HG03025 (cell line): Measurements from ENCODE around the gene STPG3.

Experiments
- ATAC-seq: cut with Tn5 transposase; IDR thresholded peaks from one replicate; pipeline ENCODE4 v1.9.1; 2021; ENCODE audit warnings: mild to moderate bottlenecking, moderate library complexity; ENCODE audit not compliant: unreplicated experiment, low FRiP score

The STPG3 gene

DNA sequence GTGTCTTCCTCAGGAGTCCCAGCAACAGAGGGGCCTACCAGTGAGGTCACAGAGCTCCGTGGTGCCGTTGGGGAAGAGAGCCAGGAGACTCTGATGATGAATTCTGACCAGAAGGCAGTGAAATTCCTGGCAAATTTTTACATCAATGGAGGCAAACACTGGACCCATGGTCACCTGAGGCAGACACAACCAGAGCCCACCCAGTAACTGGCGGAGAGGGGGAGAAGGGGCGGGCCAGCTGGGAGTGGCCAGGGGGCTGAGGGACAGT is at the start of gene STPG3:
Gene STPG3, plus strand, starts transcription at position 93 of the 268 bp plus-strand sequence. Its CDS starts 1 bp downstream, at position 94.
- no peak for ATAC-seq

GRCh38 chr9:137202966-137203365 is 48.1 kb upstream of the STPG3 start:
- no peak for ATAC-seq

- ATAC-seq: no peak
These were observed 46.4 kb upstream of the STPG3 start for GRCh38 chr9:137204731-137205125.

- ATAC-seq: no peak
These were observed 45.7 kb upstream of the STPG3 start, which contains the start of the genes NDOR1 and TMEM203 for GRCh38 chr9:137205126-137206069. Gene NDOR1 (plus strand): TSS chr9:137205700. CDS start chr9:137205778, 78 bp downstream. Gene TMEM203 (minus strand): TSS chr9:137205648. CDS start chr9:137205414, 234 bp downstream.

DNA sequence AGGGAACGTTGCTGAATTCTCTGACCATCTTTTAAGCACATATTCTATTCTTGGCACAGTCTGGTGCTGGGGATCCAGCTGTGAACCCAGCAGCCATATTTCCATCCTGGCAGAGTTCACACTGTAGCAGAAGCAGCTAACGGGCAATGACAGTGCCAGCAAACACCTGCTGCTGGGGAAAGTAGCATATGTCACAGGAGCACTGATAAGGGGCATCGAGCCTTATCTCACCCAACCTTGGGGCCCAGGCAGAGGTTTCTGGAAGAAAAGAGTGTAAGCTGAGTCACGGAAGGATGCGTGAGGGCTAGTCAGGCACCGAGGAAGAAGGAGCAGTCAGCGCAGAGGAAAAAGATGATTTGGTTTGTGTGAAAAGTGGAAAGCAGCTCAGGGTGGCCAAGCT is 44.5 kb upstream of the STPG3 start:
- no peak for ATAC-seq

DNA sequence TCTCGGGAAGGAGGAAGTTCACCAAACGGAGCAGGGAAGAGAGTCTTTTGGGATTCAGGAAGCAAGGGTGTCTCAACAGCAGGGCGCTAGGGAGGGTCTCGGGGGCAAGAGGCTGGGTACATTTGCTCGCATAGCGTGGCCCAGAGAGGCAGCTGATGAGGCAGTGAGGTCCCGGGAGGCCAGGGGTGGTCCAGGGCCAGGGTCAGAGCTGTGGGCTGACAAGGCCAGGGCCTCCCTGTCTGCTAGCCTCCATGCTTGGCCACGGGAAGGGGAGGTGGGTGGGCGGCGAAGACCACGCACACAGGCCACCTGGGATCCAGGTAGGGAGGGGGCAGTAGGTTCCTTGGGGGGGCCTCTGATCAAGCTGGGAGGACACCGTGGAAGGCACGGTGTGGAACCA is 39.6 kb upstream of the STPG3 start:
- ATAC-seq: no peak

DNA sequence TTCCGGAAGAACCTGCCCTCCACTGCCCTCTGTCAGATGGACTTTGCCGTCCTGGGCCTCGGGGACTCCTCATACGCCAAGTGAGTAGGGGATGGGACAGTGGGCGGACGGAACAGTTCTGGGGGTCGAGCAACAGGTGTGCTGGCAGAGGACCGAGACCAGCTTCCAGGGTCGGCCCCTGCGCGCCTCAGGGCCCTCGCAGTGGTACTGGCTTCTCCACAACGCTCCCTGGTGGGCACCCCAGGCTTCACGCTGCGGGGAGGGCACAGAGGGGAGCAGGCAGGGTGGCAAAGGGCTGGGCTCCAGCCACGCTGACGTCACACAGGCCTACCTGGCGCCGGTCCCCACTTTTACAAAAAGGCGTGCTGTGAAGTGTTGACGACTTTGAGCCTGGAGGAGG is 38.6 kb upstream of the STPG3 start:
- ATAC-seq: no peak

- no peak for ATAC-seq
These were observed 37.7 kb upstream of the STPG3 start for GRCh38 chr9:137213160-137214060.

GRCh38 chr9:137214620-137215019 is 36.5 kb upstream of the STPG3 start:
- no peak for ATAC-seq

DNA sequence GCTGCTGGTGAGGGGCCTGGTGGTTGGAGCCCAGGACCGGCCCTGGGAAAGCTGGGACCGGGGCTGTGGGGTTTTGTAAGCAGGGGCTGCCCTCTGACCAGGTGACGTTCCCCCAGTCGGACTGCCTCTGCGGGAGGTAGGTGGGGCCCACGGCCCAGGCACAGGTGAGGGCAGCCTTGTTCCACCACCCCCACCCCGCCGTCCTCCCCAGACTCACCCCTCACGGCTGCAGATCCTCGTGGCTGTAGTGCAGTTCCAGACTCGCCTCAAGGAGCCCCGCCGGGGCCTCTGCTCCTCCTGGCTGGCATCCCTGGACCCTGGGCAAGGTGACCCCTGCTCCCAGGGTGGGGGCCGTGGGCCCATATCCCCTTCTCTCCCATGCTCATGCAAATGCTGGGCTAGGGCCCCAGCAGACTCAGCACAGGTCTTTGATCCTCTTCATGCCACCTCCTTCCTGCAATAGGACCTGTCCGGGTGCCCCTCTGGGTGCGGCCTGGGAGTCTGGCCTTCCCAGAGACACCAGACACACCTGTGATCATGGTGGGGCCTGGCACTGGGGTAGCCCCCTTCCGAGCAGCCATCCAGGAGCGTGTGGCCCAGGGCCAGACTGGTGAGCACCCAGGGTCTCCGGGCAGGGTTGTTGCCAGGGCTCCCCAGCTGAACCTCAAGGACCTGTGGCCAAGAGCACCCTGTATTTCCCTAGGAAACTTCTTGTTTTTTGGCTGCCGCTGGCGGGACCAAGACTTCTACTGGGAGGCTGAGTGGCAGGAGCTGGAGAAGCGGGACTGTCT is 35.7 kb upstream of the STPG3 start:
- ATAC-seq: no peak

DNA sequence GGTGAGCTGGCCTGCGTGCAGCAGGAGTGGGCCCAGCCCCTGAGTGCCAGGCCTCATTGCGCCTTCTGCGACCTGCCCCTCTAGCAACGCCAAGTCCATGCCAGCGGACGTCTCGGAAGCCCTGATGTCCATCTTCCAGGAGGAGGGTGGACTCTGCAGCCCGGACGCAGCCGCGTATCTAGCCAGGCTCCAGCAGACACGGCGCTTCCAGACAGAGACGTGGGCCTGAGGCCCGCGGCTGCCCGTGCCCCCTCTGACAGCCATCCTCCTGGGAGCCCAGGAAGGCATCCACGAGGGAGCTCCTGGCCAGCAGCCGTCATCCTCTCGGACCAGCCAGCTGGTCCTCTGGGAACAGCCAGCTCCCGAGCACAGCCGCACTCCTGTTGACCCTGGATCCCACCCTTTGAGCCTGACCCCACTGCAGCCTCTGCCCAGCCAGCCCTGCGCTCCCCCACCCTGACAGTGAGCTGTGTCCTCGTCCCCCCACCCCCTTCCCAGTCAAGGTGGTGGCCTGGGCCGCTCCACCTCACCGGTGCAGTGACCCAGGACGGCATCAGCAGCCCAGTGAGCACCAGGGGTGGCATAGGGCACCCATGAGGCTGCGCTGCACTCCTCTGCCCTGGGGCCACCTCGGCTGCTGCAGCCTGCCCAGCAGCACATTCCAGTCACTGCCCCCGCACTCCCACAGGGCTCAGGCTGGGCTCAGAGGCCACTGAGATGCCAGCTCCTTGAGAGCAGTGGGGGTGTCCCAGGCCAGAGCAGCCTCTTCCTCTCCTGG is 34.7 kb upstream of the STPG3 start:
- no peak for ATAC-seq

- ATAC-seq: no peak
These were observed 33.5 kb upstream of the STPG3 start for GRCh38 chr9:137217276-137218211.

GRCh38 chr9:137218212-137218753 is 32.8 kb upstream of the STPG3 start:
- no peak for ATAC-seq

DNA sequence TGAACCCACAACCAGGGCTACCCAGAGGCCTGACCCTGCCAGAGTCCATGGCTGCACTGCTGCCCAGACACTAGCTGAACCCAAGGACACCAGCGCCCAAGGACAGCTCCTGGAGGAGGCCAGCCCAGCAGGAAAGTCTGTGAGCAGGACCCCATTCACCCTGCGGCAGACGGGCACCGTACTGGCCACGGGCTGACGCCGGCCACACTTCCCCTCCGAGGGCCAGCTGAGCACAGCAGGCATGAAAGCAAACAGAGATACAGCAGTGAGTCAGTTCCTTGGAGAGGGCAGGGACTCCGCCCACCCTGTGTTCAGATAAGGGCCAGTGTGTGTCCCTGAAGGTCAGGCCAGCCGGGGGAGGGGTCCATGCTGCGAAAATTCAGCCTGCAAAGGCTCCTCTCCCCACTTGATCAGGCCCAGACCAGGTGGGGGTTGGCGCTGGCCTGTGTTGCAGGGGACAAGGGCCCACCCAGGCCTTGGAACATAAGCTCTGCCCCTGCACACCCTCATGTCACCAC is 32.3 kb upstream of the STPG3 start:
- no peak for ATAC-seq

DNA sequence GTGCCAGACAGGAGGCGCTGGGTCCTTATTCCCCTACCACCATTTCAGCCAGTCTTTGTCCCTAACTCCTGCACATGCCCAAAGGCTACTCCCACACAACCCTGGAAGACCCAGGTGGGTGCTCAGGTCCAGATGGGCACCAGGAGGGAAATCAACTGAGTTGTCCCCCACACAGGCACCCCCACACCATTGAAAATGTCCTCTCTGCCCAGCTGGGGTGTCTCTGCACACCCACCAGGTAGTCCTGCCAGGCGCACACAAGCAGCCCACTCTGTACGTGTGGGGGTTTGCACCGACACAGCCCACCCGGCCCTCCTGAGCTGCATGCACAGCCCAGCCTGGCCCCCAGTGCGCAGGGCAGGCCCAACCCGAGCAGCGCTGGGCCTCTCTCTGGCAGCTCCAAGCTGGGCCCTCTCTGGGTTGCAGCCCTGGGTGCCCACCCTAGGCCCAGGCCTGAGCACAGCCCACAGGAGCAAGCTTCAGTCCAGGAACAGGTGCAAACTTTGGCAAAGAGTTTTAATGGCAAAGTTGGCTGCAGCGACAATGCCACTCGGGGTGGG is 31.2 kb upstream of the STPG3 start:
- no peak for ATAC-seq

DNA sequence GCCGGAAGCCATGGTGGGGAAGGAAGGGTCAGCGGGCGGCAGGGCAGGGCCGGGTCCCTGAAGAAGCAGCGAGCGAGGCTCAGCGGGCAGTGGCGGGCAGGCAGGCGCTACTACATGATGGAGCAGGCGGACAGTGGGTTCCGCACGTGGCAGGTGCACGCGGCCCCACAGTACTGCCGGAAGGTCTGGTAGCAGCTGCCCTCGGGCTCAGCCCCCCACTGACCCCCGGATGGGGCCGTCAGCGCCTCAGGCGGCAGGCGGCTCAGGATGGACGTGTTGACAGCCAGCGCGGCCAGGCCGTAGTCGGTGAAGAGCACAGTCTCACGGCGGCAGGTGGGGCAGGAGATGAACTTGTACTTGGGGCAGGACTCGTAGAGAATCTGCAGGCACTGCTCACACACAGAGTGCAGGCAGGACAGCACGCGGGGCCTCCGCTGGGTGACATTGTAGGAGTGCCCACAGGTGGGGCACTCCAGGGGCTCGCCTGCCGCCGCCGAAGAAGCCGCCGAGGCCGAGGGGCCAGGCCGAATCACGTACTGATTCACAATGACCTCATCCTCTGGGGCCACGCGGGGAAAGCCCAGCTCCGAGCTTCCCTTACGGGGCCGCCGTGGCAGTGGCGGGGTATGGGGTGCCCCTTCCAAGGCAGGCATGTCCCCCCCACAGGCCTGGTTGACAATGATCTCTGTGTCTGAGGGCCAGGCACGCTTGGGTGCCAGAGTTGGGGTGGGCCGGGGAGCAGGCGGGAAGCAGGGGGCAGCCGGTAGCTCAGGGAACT is 30.6 kb upstream of the STPG3 start:
- ATAC-seq: no peak

DNA sequence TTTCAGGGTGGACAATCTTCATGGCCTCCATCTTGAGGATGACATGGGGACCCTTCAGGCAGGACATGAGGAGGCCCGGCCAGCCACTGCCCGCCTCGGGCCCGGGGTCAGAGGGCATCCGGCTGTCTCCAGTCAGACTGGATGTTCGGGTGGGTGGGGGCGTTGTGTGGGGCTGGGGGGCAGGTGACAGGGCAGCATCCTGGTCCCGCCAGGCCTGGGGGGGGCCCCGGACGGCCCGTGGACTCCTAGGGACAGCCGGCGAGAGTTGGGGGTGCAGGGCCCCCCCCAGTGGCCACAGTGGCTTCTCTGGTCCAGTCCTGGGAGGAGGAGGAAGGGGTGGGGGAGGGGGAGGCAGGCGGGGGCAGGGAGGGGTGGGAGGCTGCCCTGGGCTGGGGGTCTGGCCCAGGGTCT is 30.0 kb upstream of the STPG3 start:
- ATAC-seq: no peak
